DOHH2 (cell line): ENCODE data around the gene ITGA11.

Experiments used
- H3F3A ChIP-seq: fragments of 200-600 bp; sonication (generic), shearing (Covaris generic); 2 replicates; pipeline ENCODE4 v1.6.0; 2016; ENCODE audit warnings: antibody characterized with exemption, mild to moderate bottlenecking; ENCODE audit not compliant: control insufficient read depth, insufficient read depth
- H3K27ac ChIP-seq: fragments of 200-600 bp; sonication (generic); 2 replicates; pipeline ENCODE4 v1.5.1; 2014; ENCODE audit warnings: low read depth, mild to moderate bottlenecking, low read length, moderate library complexity
- H3K27me3 ChIP-seq: fragments of 200-600 bp; sonication (generic); 2 replicates; pipeline ENCODE4 v1.6.1; 2014; ENCODE audit warnings: mild to moderate bottlenecking, low read length, mixed read lengths; ENCODE audit not compliant: control insufficient read depth
- H3K36me3 ChIP-seq: fragments of 200-600 bp; sonication (generic); 2 replicates; pipeline ENCODE4 v1.6.1; 2014; ENCODE audit warnings: mild to moderate bottlenecking, low read length, moderate library complexity, mixed read lengths; ENCODE audit not compliant: control insufficient read depth
- H3K4me1 ChIP-seq: fragments of 200-600 bp; sonication (generic); 2 replicates; pipeline ENCODE4 v1.6.1; 2014; ENCODE audit warnings: mild to moderate bottlenecking, low read length, mixed read lengths; ENCODE audit not compliant: control insufficient read depth
- H3K4me2 ChIP-seq: fragments of 200-600 bp; sonication (generic); 2 replicates; pipeline ENCODE4 v1.6.0; 2014; ENCODE audit warnings: mild to moderate bottlenecking, low read length, moderate library complexity
- H3K4me3 ChIP-seq: fragments of 200-600 bp; sonication (generic); 2 replicates; pipeline ENCODE4 v1.5.1; 2014; ENCODE audit warnings: mild to moderate bottlenecking, low read length, mixed read lengths
- H3K79me2 ChIP-seq: fragments of 200-600 bp; sonication (generic); 2 replicates; pipeline ENCODE4 v1.6.1; 2014; ENCODE audit warnings: mild to moderate bottlenecking, low read length, mixed read lengths; ENCODE audit not compliant: control insufficient read depth
- H3K9me2 ChIP-seq: fragments of 200-600 bp; sonication (generic); replicated peaks from 2 replicates; pipeline ENCODE4 v1.6.1; 2014; ENCODE audit warnings: mild to moderate bottlenecking, low read length, mixed read lengths; ENCODE audit not compliant: control insufficient read depth
- H3K9me3 ChIP-seq: fragments of 200-600 bp; sonication (generic); 2 replicates; pipeline ENCODE4 v1.6.1; 2014; ENCODE audit warnings: antibody characterized with exemption, low read length, mixed read lengths; ENCODE audit not compliant: control insufficient read depth, insufficient read depth
- H4K20me1 ChIP-seq: fragments of 200-600 bp; sonication (generic); 2 replicates; pipeline ENCODE4 v1.6.0; 2014; ENCODE audit warnings: low read depth, mild to moderate bottlenecking, antibody characterized with exemption, low read length, moderate library complexity; ENCODE audit not compliant: control insufficient read depth, insufficient read depth
- EZH2phosphoT487 ChIP-seq: fragments of 200-600 bp; sonication (generic); IDR thresholded peaks from 2 replicates; pipeline ENCODE4 v1.6.1; 2017; ENCODE audit warnings: borderline replicate concordance, mild to moderate bottlenecking, antibody characterized with exemption, low read length, moderate library complexity, mixed read lengths
- TF ChIP-seq, protein P1 (sequence below): fragments of 200-600 bp; sonication (generic); IDR thresholded peaks from one replicate; pipeline ENCODE4 v1.5.1; 2014; ENCODE audit warnings: antibody characterized with exemption, mild to moderate bottlenecking, low read depth, low read length; ENCODE audit not compliant: poor library complexity, severe bottlenecking

The ITGA11 gene

GRCh38 chr15:68356778-68357177, 75.2 kb downstream of the ITGA11 start:
- no peak overlapping the region for H3K27ac ChIP-seq
- no peaks in the 10 kb centered on the region for H4K20me1 ChIP-seq
- peaks cover 10% of the 10 kb centered on the region; the same call in 1 of the 2 replicates for H3K27me3 ChIP-seq
- no peaks in the 10 kb centered on the region for H3F3A ChIP-seq
- H3K9me3 ChIP-seq = no peaks in the 10 kb centered on the region
- H3K4me2 ChIP-seq = no peak overlapping the region
- TF ChIP-seq EZH2phosphoT487 = no peak
- TF ChIP-seq, protein P1, sequence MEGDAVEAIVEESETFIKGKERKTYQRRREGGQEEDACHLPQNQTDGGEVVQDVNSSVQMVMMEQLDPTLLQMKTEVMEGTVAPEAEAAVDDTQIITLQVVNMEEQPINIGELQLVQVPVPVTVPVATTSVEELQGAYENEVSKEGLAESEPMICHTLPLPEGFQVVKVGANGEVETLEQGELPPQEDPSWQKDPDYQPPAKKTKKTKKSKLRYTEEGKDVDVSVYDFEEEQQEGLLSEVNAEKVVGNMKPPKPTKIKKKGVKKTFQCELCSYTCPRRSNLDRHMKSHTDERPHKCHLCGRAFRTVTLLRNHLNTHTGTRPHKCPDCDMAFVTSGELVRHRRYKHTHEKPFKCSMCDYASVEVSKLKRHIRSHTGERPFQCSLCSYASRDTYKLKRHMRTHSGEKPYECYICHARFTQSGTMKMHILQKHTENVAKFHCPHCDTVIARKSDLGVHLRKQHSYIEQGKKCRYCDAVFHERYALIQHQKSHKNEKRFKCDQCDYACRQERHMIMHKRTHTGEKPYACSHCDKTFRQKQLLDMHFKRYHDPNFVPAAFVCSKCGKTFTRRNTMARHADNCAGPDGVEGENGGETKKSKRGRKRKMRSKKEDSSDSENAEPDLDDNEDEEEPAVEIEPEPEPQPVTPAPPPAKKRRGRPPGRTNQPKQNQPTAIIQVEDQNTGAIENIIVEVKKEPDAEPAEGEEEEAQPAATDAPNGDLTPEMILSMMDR = no peak
- no peaks in the 10 kb centered on the region for H3K79me2 ChIP-seq
- H3K4me3 ChIP-seq = no peak overlapping the region
- no peaks in the 10 kb centered on the region for H3K36me3 ChIP-seq
- peaks cover 6% of the 10 kb centered on the region for H3K4me1 ChIP-seq
- no peaks in the 10 kb centered on the region for H3K9me2 ChIP-seq

- H3K4me3 ChIP-seq = no peak overlapping the region
- H3K9me2 ChIP-seq = no peaks in the 10 kb centered on the region
- H3K27me3 ChIP-seq = peaks cover 6% of the 10 kb centered on the region; the same call in 1 of the 2 replicates
- H4K20me1 ChIP-seq = no peaks in the 10 kb centered on the region
- H3K79me2 ChIP-seq = no peaks in the 10 kb centered on the region
- H3K27ac ChIP-seq = no peak overlapping the region
- H3F3A ChIP-seq = no peaks in the 10 kb centered on the region
- H3K4me2 ChIP-seq = no peak overlapping the region
- H3K9me3 ChIP-seq = no peaks in the 10 kb centered on the region
- no peaks in the 10 kb centered on the region for H3K36me3 ChIP-seq
- TF ChIP-seq, protein P1 = no peak
- TF ChIP-seq EZH2phosphoT487 = no peak
- peaks cover 6% of the 10 kb centered on the region for H3K4me1 ChIP-seq
Observed at GRCh38 chr15:68354923-68355322, 77.0 kb downstream of the ITGA11 start.

- no peak overlapping the region for H3K4me3 ChIP-seq
- no peaks in the 10 kb centered on the region for H4K20me1 ChIP-seq
- H3K36me3 ChIP-seq = no peaks in the 10 kb centered on the region
- peaks cover 6% of the 10 kb centered on the region; the same call in 1 of the 2 replicates for H3K27me3 ChIP-seq
- no peaks in the 10 kb centered on the region for H3F3A ChIP-seq
- H3K4me2 ChIP-seq = no peak overlapping the region
- no peaks in the 10 kb centered on the region for H3K9me2 ChIP-seq
- H3K79me2 ChIP-seq = no peaks in the 10 kb centered on the region
- no peaks in the 10 kb centered on the region for H3K9me3 ChIP-seq
- peaks cover 6% of the 10 kb centered on the region for H3K4me1 ChIP-seq
- H3K27ac ChIP-seq = no peak overlapping the region
- TF ChIP-seq, protein P1 = no peak
- TF ChIP-seq EZH2phosphoT487 = no peak
Observed at GRCh38 chr15:68354268-68354667, 77.7 kb downstream of the ITGA11 start.
